Left renal pelvis (tissue), 4 donors: ENCODE measurements around the gene NOSIP. TPM values are rescaled to one million over a fixed set of nuclear protein-coding genes. Genes with fewer than 3 reads are reported as not detected.

Experiments
- DNase-seq, 4 donors: peaks; one replicate each; pipeline ENCODE4 v3.0.0-alpha.2; 2013; ENCODE audit warnings: low read depth in 4 of 4, low spot score in 3 of 4
- polyA plus RNA-seq, 4 donors: library from polyadenylated mRNA; unstranded; fragments of 120-200 nt; gene quantifications; one replicate each; pipeline ENCODE4 v1.2.1, GENCODE V29; 2013; ENCODE audit not compliant: insufficient read length in 4 of 4

Gene NOSIP
- polyA plus RNA-seq, 4 donors = 46.1 to 75.0 (median 57.6) TPM

DNA sequence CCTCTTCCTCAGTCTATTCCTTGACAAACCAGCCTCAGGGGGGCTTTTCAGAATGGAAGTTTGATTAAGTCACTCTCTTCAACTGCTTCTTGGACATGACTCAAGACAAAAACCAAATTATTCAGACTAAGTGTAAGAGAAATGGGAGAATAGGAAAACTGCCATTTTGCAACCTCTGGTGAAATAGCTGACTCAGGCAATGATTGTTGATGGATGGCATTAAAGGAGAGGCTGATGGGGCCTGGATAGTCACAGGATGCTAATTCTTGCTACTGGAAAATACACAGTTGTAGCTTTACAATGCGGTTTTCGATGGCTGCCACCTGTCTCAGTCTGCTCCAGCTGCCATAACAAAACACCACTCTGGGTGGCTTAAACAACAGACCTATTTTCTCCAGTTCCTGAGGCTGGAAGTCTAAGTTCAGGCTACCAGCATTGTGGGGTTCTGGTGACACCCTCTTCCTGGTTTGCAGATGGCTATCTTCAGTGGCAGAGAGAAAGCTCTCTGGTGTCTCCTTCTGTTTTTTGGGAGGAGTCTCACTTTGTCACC lies 6.1 kb downstream of the NOSIP start:
- DNase-seq = no peak

DNA sequence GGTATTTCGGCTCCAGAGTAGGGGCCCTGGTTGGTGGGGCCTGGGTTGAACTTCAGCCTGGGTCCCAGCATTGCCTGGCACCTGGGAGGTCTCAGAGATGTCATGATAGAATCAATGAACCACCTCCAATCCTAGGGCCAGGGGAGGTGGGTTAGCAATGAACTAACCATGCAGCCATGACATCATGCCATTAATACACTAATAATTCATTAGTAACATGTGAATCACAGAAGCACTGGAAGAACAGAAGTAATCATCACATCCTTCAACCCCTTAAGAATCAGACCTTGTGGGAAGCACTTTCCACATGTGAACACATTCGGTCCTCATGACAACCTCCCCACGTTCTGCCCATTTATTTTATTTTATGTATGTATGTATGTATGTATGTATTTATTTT lies 6.9 kb downstream of the NOSIP start:
- no peak for DNase-seq

DNA sequence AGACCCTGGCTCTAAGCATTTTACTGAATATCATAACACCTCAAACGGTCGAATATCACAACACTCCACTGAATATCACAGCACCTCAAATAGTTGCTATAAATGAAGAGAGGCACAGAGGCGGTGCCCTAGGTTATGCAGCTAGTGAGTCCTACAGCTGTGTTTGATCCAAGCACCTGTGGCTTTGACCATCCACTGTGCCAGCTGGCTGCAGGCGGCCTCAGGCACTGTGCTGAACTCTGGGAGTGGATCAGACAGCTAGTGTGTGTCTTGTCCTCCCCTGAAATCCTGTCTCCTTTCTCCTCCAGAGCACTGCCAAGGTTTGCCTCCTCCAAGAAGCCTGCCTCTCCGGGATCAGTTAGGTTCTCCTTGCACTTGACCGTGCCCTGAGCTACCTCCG lies 7.3 kb downstream of the NOSIP start:
- no peak for DNase-seq

DNA sequence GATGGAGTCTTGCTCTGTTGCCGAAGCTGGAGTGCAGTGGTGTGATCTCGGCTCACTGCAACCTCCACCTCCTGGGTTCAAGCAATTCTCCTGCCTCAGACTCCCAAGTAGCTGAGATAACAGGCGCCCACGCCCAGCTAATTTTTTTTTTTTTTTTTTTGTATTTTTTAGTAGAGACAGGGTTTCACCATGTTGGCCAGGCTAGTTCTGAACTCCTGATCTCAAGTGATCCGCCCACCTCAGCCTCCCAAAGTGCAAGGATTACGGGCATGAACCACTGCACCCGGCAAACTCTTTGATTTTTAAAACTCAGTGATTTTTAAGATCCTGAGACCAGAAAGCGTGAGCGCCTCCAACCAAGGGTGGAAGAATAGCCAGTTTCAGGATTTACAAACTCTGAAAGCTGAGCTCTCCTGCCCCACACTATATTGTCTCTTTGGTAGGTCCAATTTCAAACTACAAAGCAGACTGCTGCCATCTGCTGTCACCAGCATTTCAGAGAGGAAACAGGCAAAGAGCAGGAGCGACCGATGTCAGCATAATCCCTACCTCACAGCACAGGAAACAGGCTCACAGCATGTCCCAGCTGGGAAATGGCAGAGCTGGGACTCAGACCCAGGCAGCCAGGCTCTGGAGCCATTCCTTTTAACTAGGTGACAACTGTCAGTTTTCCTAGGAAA lies 9.2 kb downstream of the NOSIP start:
- no peak for DNase-seq

DNA sequence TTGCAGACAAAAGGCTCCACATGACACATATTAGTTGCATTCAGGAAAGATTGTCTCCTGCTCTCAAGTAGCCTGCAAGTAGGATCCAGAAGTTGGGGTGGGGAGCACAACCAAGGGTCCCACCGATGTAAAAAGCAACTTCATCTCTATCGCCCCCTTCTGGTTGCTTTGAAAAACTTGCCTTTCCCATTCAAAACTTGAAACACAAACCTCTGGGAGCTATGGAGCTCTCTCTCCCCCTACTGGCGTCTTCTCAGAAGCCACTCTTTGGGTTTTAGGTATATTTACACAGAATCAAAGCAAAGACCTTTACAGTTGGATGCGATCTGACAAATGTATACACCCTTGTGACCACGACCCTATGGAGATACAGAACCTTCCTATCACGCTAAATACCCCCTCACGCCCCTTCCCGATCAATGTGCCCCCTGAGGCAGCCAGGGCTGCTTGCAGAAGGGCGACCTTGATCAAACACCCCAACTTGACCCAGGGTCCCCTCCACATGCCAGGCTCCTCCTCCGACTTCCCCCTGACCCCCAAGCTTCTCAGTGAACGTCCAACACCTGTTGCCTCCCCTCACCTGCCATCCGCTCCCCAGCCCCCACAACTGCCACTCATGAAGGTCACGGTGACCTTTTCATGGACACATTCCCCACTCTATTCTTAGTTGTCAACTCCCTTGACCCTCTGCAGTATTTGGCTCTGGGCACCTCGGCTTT lies 10.1 kb downstream of the NOSIP start:
- no peak for DNase-seq

DNA sequence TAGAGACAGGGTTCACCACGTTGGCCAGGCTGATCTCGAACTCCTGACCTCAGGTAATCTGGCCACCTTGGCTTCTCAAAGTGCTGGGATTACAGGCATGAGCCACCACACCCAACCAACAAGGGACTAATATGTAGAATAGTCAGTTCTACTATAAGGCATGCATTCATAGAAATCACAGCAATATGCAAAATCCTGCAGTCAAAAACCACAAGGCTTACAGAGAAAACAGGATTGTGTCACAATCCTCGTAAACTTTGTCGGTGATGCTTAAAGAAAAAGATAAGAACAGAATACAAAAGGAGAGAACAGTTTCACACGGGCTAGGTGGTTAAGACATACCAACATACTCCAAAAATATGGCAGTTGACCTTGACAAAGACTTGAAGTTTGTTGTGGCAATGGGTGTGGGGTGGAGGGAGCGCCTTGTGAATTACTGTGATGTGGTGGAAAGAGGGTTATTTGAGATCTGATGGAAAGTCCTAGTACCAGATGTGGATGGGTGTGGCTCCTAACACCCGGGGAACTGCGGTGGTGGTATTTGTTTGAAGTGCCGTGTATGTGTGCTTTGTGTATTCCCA lies 12.4 kb downstream of the NOSIP start:
- no peak for DNase-seq

DNA sequence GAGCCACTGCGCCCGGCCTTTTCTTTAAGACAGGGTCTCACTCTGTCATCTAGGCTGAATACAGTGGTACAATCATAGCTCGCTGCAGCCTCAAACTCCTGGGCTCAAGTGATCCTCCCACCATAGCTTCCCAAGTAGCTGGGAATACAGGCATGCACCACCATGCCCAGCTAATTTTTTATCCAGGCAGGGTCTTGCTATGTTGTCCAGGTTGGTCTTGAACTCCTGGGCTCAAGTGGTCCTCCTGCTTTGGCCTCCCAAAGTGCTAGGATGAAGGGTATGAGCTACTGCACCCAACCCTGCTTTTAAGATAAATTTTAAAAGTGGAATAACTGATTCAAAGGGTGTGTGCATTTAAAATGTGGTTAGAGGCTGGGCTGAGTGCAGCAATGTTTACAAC lies 14.1 kb downstream of the NOSIP start:
- no peak for DNase-seq

DNA sequence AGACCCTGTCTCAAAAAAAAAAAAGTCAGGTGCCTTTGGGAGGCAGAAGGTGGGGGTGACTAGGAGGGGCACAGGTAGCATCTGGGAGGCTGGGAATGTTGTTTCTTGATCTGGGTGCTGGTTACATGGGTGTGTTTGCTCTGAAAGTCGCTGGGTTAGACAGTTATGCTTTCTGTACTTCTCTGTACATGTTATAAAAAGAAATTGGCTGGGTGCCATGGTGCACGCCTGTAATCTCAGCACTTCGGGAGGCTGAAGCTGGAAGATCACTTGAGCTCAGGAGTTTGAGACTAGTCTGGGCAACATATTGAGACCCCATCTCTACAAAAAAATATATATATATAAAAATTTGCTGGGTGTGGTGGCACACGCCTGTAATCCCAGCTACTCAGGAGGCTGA lies 15.1 kb downstream of the NOSIP start:
- no peak for DNase-seq

DNA sequence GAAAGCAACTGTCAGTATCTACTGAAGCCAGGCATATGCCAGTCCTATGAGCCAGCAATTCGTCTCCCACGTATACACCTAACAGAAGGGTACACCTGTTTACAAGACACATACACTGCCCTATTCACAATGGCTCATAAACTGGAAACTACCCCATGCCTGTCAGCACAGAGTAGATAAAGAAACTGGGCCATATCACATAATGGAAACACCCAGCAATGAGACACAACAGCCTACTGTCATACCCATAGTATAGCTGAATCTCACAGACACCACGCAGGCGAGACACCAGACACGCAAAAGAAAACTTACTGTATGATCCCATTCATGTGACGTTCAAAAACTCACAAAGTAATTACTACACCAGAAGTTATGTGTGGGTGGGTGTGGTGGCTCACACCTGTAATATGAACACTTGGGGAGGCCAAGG lies 15.7 kb downstream of the NOSIP start:
- DNase-seq = no peak

DNA sequence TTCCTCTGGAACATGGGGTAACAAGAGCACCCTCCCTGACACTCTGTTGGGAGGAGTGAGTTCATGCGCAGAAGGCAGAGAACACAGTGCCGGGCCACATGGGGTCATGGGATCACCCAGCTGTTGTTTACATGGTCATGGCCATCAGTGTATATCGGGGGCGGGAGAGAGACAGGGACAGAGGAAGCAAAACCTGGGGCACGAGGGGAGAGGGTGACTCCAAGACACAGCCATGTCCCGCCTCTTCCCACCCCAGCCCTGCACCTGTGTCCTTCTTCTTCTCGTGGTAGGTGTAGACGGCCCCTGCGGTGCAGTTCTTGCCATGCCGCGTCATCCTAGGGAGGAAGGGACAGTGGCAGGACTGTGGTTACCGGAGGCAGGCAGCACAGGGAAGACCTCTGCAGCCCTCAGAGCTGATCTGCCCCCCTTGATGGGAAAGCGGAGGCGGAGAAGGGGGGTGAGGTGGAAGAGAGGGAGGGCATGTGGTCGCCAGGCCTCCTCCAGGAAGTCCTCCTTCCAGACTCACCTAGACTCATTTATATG lies 19.9 kb downstream of the NOSIP start:
- DNase-seq = no peak

DNA sequence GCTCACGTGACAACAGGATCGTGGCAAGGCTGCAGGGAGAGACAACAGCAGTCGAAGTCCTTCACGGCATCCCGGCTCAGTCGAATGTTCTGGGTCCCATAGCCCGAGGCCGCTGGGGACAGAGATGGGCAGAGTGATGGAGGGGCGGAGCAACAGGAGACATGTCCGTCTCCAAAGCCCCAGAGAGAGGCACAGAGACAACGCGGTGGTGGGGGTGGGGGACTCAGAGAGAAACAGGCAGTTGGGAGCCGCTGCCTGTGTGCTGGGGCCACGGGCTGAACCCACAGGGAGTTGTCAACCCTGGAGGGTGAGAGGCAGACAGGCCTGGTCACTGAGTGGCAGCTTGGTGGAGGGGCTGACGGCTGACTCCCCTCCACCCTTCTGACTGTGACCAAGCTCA lies 20.4 kb downstream of the NOSIP start:
- no peak for DNase-seq

DNA sequence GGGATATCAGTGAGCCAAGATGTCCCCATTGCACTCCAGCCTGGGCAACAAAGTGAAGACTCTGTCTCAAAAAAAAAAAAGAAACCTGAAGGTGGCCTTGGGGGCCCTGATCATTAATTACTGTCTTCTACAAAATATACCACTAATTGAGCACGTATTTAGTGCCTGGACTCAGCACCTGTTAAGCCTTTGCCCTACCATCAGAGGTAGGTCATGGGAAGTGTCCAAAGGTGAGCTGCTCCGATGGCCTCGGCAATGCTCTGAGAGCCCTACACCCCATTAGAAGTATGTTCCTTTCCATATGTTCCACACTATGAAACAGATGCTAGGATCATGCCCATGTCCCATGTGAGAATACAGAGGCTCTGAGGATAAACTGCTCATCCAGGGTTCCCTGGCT lies 20.9 kb downstream of the NOSIP start:
- no peak for DNase-seq

DNA sequence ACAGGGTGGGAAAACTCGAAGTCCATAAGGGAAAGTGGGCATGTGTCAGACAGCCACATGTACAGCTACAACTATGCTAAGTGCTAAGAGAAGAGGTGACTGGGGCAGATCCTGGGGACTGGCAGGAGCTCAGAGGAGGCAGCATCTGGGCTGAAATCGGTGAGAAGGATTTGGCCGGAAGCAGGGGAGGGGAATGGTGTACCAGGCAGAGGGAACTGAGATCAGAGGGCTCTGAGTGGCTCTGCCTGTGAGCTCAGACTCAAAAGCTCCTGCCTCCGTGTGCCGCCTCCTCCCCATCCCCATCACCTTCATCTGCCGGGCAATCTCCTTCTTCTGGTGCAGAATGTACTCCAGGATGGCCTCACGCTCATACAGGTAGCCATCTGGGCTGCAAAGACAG lies 21.8 kb downstream of the NOSIP start:
- no peak for DNase-seq

DNA sequence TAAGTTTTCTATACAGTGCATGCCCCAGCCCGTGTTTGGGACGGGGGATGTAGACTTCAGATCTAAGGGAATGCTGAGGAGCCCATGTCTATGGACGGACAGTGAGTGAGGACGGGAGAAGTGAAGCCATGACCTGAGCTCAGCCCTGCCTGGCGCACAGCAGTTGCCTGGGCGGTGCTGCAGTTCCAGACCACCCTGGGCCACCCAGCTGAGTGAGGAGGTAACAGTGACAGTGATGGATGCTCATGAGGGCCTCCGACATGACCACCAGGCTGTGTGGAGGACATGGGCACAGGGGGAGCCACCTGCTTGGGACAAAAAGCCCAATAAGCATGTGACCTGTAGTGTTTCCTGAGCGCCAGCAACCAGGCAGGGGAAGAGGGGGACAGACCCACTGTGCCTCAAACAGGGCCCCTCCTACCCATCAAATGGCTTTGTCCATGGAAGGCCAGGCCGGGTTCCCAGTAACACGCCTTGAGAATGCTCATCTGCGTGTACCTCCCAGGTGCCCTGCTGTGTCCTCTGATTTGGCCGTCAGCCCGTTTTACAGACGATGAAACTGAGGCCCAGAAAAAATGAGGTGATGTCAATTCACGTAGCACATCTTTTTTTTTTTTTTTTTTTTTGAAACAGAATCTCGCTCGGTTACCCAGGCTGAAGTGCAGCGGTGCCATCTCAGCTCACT lies 22.6 kb downstream of the NOSIP start:
- DNase-seq = no peak

DNA sequence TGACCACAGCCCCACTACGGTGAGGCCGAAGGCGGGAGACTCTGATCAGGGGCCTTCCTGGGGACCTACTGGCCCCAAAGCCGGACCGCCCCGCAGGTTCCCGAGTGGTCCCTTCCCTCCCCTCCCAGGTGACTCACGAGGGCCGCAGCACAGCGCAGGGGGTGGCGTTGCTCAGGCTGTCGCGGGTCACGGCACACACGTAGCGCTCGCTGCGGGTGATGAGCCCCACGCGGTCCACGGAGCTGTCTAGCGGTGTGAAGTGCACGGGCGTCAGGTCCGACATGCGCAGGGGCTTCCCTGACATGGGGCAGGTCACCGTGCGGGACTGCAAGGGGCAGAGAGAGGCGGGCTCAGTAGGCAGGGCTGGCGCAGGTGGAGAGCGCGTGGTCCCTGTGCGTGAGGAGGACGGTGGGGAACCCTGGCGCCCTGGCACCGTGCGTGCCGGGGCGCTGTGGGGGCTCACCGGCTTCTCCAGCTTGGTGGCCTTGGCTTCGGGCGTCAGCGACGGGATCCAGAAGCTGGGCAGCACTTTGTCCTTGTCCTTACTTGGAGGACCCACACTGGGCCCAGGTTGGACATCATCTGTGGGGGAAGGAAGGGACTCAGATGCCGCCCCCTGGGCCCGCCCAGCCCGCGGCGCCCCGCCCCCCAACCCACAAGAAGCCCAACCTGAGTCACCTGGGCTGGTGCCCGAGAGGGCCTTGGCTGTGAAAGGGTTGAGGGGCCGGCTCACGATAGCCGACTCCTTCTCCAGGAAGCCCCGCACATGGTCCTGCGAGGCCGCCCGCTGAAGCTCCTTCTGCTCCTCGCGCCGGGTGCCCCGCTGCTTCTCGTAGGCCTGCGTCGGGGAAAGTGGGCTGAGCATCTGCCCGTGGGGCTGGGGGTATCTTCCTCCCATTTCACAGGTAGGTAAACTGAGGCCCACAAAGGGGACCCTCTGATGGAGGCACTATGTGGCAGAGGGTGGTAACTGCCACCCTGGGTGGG lies 23.7 kb downstream of the NOSIP start:
- DNase-seq = no peak

DNA sequence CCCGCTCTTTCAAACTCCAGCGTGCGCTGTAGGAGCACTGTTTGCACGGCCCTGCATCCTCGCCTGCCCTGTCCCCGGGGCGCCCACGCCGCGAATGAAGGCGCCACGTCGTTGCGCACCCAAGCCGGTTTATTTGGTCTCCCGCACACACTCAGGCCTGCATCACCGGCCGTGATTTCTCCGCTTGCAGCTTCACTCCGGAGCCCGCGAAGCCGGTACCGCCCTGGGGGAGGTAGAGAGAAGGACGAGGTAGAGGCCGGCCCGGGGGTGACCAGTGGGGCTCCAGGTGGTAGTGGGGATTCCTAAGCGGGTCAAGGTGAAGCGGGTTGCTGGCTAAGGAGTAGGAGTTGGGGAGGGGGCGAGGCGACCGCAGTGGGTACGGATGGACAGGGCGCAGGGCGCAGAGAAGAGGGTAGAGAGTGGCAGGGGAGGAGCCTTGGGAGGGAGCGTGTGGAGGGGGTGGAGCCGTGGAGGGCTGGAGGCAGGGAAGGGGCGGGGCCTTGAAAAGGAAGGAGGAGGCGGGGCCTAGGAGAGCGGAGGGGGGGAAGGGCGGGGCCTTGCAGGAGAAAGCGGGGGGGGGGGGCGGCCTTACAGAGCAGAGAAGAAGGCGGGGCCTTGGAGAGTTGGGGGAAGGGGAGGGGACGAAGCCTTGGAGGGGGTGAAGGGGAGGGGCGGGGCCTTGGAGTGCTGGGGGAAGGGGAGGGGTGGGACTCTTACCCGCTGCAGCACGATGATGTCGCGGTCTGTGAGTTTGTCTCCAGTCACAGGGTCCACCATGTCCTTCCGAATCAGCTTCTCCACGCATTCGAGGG lies 24.6 kb downstream of the NOSIP start:
- DNase-seq = no peak

DNA sequence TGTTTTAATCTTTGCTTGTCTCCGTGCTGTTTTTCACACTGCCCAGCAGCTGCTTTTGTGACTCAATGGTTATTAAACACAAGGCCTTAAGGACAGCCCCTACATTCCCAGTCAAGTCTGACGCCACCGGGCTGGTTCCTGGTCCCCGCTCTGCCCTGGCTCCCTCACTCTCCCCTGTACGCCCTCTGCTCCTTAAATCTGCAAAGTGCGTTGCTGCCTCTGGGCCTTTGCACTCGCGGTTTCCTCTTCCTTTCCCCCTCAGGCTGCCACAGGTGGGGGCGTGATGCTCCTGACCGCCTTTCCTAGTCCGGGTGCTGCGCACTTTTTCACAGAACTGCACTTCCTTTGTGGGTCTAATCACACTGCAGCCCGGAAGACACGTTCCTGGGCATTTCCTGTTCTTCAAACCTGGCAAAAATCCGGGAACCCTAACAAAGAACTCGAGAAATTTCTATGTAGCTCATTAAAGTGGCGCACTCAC lies 25.6 kb downstream of the NOSIP start:
- no peak for DNase-seq

DNA sequence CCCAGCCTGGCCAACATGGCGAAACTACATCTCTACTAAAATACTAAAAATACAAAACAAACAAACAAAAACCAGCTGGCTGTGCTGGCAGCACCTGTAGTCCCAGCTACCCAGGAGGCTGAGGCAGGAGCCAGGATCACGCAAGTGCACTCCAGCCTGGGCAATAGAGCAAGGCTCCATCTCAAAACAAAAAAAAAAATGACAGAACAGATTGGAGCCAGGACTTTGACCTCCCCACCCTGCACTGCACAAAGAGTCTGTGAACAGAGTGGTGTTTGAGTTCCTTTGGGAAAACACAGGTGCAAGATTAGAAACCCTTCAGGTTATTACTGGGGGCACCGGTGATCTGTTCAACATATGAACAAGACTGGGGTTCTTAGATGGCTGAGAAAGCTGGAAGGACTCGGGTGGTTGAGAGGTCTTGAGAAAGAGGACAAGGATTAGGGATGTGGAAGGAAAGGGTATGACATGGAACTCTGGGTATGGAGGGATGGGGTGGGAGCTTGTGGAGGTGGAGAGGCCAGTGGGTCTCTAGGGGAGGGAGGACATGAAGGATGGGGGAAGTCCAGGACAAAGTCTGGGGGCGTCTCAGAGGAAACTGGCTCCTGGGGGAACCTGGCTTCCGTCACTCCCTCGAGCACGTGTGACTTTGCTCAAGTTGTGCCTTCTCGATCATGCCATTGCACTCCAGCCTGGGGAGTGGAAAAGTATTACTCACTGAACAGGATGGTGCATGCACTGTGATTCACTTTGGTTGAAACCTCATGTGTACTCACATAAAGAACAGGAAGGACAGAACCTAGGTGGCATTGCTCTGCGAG lies 26.7 kb downstream of the NOSIP start:
- no peak for DNase-seq
